ENCODE data around the gene CXCL12.

CXCL12 gene

GRCh38 chr10:44361109-44361508 is 23.8 kb downstream of the CXCL12 start:
- H3K27ac ChIP-seq = no peak overlapping the region
- no peak for TF ChIP-seq CTCF (IDR thresholded peaks at IDR 0.05)
- no peaks in the 10 kb centered on the region for H3K9me3 ChIP-seq
- intact Hi-C loops (cut with DNase I; ENCODE audit: low total_unique reads) = no loop called here
- no peaks in the 10 kb centered on the region for H3K27me3 ChIP-seq
- no peaks in the 10 kb centered on the region for H3K4me1 ChIP-seq
- DNase-seq = no peak
- H3K36me3 ChIP-seq = no peaks in the 10 kb centered on the region
- H3K4me3 ChIP-seq = no peak overlapping the region

GRCh38 chr10:44358080-44358771 is 26.7 kb downstream of the CXCL12 start:
- intact Hi-C loops (cut with DNase I; ENCODE audit: low total_unique reads) = no loop called here
- Histone ChIP-seq H3K4me1 (no peaks in the 10 kb centered on the region), H3K27ac (no peak overlapping the region), H3K4me3 (no peak overlapping the region), H3K27me3 (no peaks in the 10 kb centered on the region), H3K9me3 (no peaks in the 10 kb centered on the region), H3K36me3 (no peaks in the 10 kb centered on the region)
- no peak for TF ChIP-seq CTCF (IDR thresholded peaks at IDR 0.05)
- DNase-seq = no peak

- no peak for TF ChIP-seq CTCF (IDR thresholded peaks at IDR 0.05)
- H3K9me3 ChIP-seq = no peaks in the 10 kb centered on the region
- H3K4me1 ChIP-seq = no peaks in the 10 kb centered on the region
- H3K36me3 ChIP-seq = no peaks in the 10 kb centered on the region
- no peak for DNase-seq
- no peak overlapping the region for H3K4me3 ChIP-seq
- intact Hi-C loops (cut with DNase I; ENCODE audit: low total_unique reads) = no loop called here
- H3K27ac ChIP-seq = no peak overlapping the region
- H3K27me3 ChIP-seq = no peaks in the 10 kb centered on the region
Observed at GRCh38 chr10:44357023-44357540, 27.8 kb downstream of the CXCL12 start.

- Histone ChIP-seq H3K9me3 (no peaks in the 10 kb centered on the region), H3K36me3 (no peaks in the 10 kb centered on the region), H3K27me3 (no peaks in the 10 kb centered on the region), H3K4me3 (no peak overlapping the region), H3K27ac (no peak overlapping the region), H3K4me1 (no peaks in the 10 kb centered on the region)
- no peak for TF ChIP-seq CTCF (IDR thresholded peaks at IDR 0.05)
- no peak for DNase-seq
- intact Hi-C loops (cut with DNase I; ENCODE audit: low total_unique reads) = no loop called here
Observed at GRCh38 chr10:44356139-44357022, 28.5 kb downstream of the CXCL12 start.

GRCh38 chr10:44355630-44356029 is 29.3 kb downstream of the CXCL12 start:
- H3K4me1 ChIP-seq = no peaks in the 10 kb centered on the region
- no peak overlapping the region for H3K27ac ChIP-seq
- no peaks in the 10 kb centered on the region for H3K9me3 ChIP-seq
- H3K27me3 ChIP-seq = no peaks in the 10 kb centered on the region
- H3K4me3 ChIP-seq = no peak overlapping the region
- no peaks in the 10 kb centered on the region for H3K36me3 ChIP-seq
- DNase-seq = peak in 1 of 2 donors; percentile 51
- TF ChIP-seq CTCF (IDR thresholded peaks at IDR 0.05) = no peak
- intact Hi-C loops (cut with DNase I; ENCODE audit: low total_unique reads) = no loop called here

All from tibial artery (tissue), 4 donors.